ENCODE measurements around the gene CDRT15.

The CDRT15 gene

GRCh38 chr17:14199601-14200000 is 37.1 kb downstream of the CDRT15 start:
- Histone ChIP-seq H2AFZ (ENCODE audit: low read depth, low read length) (no peak overlapping the region), H4K20me1 (ENCODE audit: insufficient read depth, low read length) (no peaks in the 10 kb centered on the region; the same call in none of the 2 replicates), H3K4me2 (ENCODE audit: insufficient read depth, low read length) (no peak overlapping the region), H3K9me3 (ENCODE audit: insufficient read depth, low read length, severe bottlenecking) (no peaks in the 10 kb centered on the region), H3K79me2 (ENCODE audit: insufficient read depth, low read length) (no peaks in the 10 kb centered on the region), H3K27me3 (ENCODE audit: insufficient read depth, low read length, poor library complexity) (no peaks in the 10 kb centered on the region), H3K27ac (ENCODE audit: low read length) (no peak overlapping the region), H3K4me1 (ENCODE audit: insufficient read depth, low read length) (peaks cover 17% of the 10 kb centered on the region), H3K4me3 (ENCODE audit: low read depth in 1 of 2, low read length in 2 of 2) (no peak overlapping the region), H3K36me3 (ENCODE audit: insufficient read depth, low read length) (no peaks in the 10 kb centered on the region; the same call in 1 of the 2 replicates), H3K9ac (ENCODE audit: low read depth, low read length) (no peak overlapping the region)
- no peak for TF ChIP-seq EZH2 (IDR thresholded peaks at IDR 0.05; ENCODE audit: borderline replicate concordance, low read depth, low read length, severe bottlenecking)
- DNase-seq = peak; percentile 27
- ATAC-seq (ENCODE audit: insufficient read depth, low read depth) = 0 out of 3 replicates have a peak, but pooled peaks have one; percentile 21

DNA sequence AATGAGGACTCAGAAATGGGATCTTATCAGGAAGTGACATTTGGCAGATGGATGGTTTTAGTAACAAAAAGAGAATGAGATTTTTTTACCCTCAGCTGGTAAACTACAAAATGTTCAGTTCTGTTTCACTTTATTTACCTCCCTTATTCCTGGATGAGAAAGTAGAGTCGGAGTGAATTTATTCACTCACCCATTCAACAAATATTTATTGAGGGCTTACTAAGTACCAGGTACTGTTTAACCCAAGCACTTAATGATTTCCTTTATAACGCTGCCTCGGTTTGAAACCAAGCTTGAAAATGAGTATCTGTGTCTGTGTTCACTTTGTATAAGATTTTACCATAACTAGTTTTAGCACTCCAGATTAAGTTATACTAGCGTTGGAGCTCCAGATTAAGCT is 38.1 kb downstream of the CDRT15 start:
- no peak for TF ChIP-seq EZH2 (IDR thresholded peaks at IDR 0.05; ENCODE audit: borderline replicate concordance, low read depth, low read length, severe bottlenecking)
- TF ChIP-seq, protein P1, sequence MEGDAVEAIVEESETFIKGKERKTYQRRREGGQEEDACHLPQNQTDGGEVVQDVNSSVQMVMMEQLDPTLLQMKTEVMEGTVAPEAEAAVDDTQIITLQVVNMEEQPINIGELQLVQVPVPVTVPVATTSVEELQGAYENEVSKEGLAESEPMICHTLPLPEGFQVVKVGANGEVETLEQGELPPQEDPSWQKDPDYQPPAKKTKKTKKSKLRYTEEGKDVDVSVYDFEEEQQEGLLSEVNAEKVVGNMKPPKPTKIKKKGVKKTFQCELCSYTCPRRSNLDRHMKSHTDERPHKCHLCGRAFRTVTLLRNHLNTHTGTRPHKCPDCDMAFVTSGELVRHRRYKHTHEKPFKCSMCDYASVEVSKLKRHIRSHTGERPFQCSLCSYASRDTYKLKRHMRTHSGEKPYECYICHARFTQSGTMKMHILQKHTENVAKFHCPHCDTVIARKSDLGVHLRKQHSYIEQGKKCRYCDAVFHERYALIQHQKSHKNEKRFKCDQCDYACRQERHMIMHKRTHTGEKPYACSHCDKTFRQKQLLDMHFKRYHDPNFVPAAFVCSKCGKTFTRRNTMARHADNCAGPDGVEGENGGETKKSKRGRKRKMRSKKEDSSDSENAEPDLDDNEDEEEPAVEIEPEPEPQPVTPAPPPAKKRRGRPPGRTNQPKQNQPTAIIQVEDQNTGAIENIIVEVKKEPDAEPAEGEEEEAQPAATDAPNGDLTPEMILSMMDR (IDR thresholded peaks at IDR 0.05; ENCODE audit: borderline replicate concordance, extremely low read depth, low read length, poor library complexity, severe bottlenecking) = no peak

GRCh38 chr17:14198013-14198412 is 38.6 kb downstream of the CDRT15 start:
- Histone ChIP-seq H3K4me1 (ENCODE audit: insufficient read depth, low read length) (peaks cover 18% of the 10 kb centered on the region), H3K27me3 (ENCODE audit: insufficient read depth, low read length, poor library complexity) (no peaks in the 10 kb centered on the region), H3K4me2 (ENCODE audit: insufficient read depth, low read length) (no peak overlapping the region), H3K4me3 (ENCODE audit: low read depth in 1 of 2, low read length in 2 of 2) (no peak overlapping the region), H4K20me1 (ENCODE audit: insufficient read depth, low read length) (no peaks in the 10 kb centered on the region; the same call in none of the 2 replicates), H3K79me2 (ENCODE audit: insufficient read depth, low read length) (no peaks in the 10 kb centered on the region), H2AFZ (ENCODE audit: low read depth, low read length) (no peak overlapping the region), H3K27ac (ENCODE audit: low read length) (no peak overlapping the region), H3K36me3 (ENCODE audit: insufficient read depth, low read length) (no peaks in the 10 kb centered on the region; the same call in 1 of the 2 replicates), H3K9me3 (ENCODE audit: insufficient read depth, low read length, severe bottlenecking) (no peaks in the 10 kb centered on the region), H3K9ac (ENCODE audit: low read depth, low read length) (no peak overlapping the region)
- no peak for ATAC-seq (ENCODE audit: insufficient read depth, low read depth)
- no peak for DNase-seq
- TF ChIP-seq, protein P1 (IDR thresholded peaks at IDR 0.05; ENCODE audit: borderline replicate concordance, extremely low read depth, low read length, poor library complexity, severe bottlenecking) = no peak
- no peak for TF ChIP-seq EZH2 (IDR thresholded peaks at IDR 0.05; ENCODE audit: borderline replicate concordance, low read depth, low read length, severe bottlenecking)

More for the DNA sequence above, 38.1 kb downstream of the CDRT15 start:
- ATAC-seq (ENCODE audit: insufficient read depth, low read depth) = no peak
- H4K20me1 ChIP-seq (ENCODE audit: insufficient read depth, low read length) = no peaks in the 10 kb centered on the region; the same call in none of the 2 replicates
- no peak overlapping the region for H3K4me2 ChIP-seq (ENCODE audit: insufficient read depth, low read length)
- H3K27ac ChIP-seq (ENCODE audit: low read length) = no peak overlapping the region
- H3K27me3 ChIP-seq (ENCODE audit: insufficient read depth, low read length, poor library complexity) = no peaks in the 10 kb centered on the region
- no peaks in the 10 kb centered on the region for H3K79me2 ChIP-seq (ENCODE audit: insufficient read depth, low read length)
- no peak overlapping the region for H2AFZ ChIP-seq (ENCODE audit: low read depth, low read length)
- no peak for DNase-seq
- H3K9ac ChIP-seq (ENCODE audit: low read depth, low read length) = no peak overlapping the region
- H3K9me3 ChIP-seq (ENCODE audit: insufficient read depth, low read length, severe bottlenecking) = no peaks in the 10 kb centered on the region
- peaks cover 17% of the 10 kb centered on the region for H3K4me1 ChIP-seq (ENCODE audit: insufficient read depth, low read length)
- H3K36me3 ChIP-seq (ENCODE audit: insufficient read depth, low read length) = no peaks in the 10 kb centered on the region; the same call in 1 of the 2 replicates
- no peak overlapping the region for H3K4me3 ChIP-seq (ENCODE audit: low read depth in 1 of 2, low read length in 2 of 2)

DNA sequence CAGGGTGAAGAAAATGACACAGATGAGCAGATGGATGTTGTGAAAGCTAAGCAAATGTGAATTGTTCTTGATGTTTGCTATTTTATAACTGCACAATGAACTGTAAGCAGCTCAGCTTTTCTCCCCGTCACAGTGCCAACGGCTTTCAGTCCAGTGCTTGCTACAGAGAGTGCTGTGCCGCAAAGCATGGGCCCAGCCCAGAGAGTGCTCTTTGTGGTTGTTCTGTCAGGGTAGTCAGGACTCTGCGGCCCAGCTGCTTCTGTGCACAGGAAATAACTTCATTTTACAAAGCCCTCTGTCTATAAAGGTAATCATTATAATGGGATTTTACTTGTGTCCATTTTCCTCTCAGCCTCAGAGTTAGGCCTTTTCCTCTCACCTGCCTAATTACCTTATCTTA is 39.1 kb downstream of the CDRT15 start:
- Histone ChIP-seq H3K4me3 (ENCODE audit: low read depth in 1 of 2, low read length in 2 of 2) (no peak overlapping the region), H3K36me3 (ENCODE audit: insufficient read depth, low read length) (no peaks in the 10 kb centered on the region; the same call in 1 of the 2 replicates), H3K27me3 (ENCODE audit: insufficient read depth, low read length, poor library complexity) (no peaks in the 10 kb centered on the region), H2AFZ (ENCODE audit: low read depth, low read length) (no peak overlapping the region), H3K9me3 (ENCODE audit: insufficient read depth, low read length, severe bottlenecking) (no peaks in the 10 kb centered on the region), H3K4me2 (ENCODE audit: insufficient read depth, low read length) (no peak overlapping the region), H3K9ac (ENCODE audit: low read depth, low read length) (no peak overlapping the region), H3K4me1 (ENCODE audit: insufficient read depth, low read length) (peaks cover 21% of the 10 kb centered on the region), H4K20me1 (ENCODE audit: insufficient read depth, low read length) (no peaks in the 10 kb centered on the region; the same call in none of the 2 replicates), H3K79me2 (ENCODE audit: insufficient read depth, low read length) (no peaks in the 10 kb centered on the region), H3K27ac (ENCODE audit: low read length) (no peak overlapping the region)
- DNase-seq (peak; percentile 32), ATAC-seq (ENCODE audit: insufficient read depth, low read depth) (peak; percentile 38; the same call in 2 of the 3 replicates)
- TF ChIP-seq, protein P1 (IDR thresholded peaks at IDR 0.05; ENCODE audit: borderline replicate concordance, extremely low read depth, low read length, poor library complexity, severe bottlenecking) = no peak
- no peak for TF ChIP-seq EZH2 (IDR thresholded peaks at IDR 0.05; ENCODE audit: borderline replicate concordance, low read depth, low read length, severe bottlenecking)

Measured in DND-41 (cell line).